Prostate gland (tissue), 2 donors: Measurements from ENCODE around the gene TBC1D22A. TPM values are rescaled to one million over a fixed set of nuclear protein-coding genes. Genes with fewer than 3 reads are reported as not detected.

Source experiments
- DNase-seq: peaks from one replicate; pipeline ENCODE4 v3.0.0-alpha.2; 2019; ENCODE audit warnings: low spot score
- H3K27ac ChIP-seq, 2 donors: fragments of 200-600 bp; sonication (generic); 2 replicates each; pipeline ENCODE4 v1.5.1; 2017 to 2019
- H3K27me3 ChIP-seq: fragments of 200-600 bp; sonication (generic); replicated peaks from 2 replicates; pipeline ENCODE4 v1.5.1; 2019; ENCODE audit not compliant: insufficient read depth
- H3K36me3 ChIP-seq, 2 donors: fragments of 200-600 bp; sonication (generic); 1 replicate in 1 of 2; 2 replicates in 1 of 2; pipeline versions ENCODE4 v1.5.1 to v1.8.1; 2017 to 2019
- H3K4me1 ChIP-seq: fragments of 200-600 bp; sonication (generic); replicated peaks from 2 replicates; pipeline ENCODE4 v1.5.1; 2019
- H3K4me3 ChIP-seq, 2 donors: fragments of 200-600 bp; sonication (generic); 2 replicates each; pipeline ENCODE4 v1.5.1; 2017 to 2019
- H3K9me3 ChIP-seq: fragments of 200-600 bp; sonication (generic); 2 replicates; pipeline ENCODE4 v1.5.1; 2017
- POLR2A ChIP-seq: fragments of 450-650 bp; IDR thresholded peaks from one replicate; pipeline ENCODE4 v1.6.1; 2016; ENCODE audit warnings: antibody characterized with exemption, mild to moderate bottlenecking
- POLR2AphosphoS5 ChIP-seq: sonication (generic); formaldehyde crosslinking; IDR thresholded peaks from one replicate; pipeline ENCODE4 v1.6.1; 2017; ENCODE audit warnings: antibody characterized with exemption
- WGBS: methylation state at CpG from one replicate; pipeline ENCODE4 v1.1.5; 2018; 5-methylcytosine and 5-hydroxymethylcytosine counted together
- intact Hi-C: fragments of 100-400 bp; cut with DNase I; formaldehyde crosslinking; loops from one replicate; pipeline ENCODE4 v1.14.2; 2022
- total RNA-seq, 2 donors: library from RNA; depleted of rRNA; stranded (reverse); fragments of >200 nt; gene quantifications; one replicate each; pipeline ENCODE4 v1.1.0, GENCODE V29; 2016
- TF ChIP-seq, protein P1 (sequence below), 4 experiments: fragments of 200-600 bp in 2 of 4; fragments of 450-650 bp in 2 of 4; sonication (generic) in 2 of 4; IDR thresholded peaks; 1 replicate in 3 of 4; 2 replicates in 1 of 4; pipeline ENCODE4 v1.5.1; 2016 to 2019; ENCODE audit warnings: antibody characterized with exemption in 4 of 4, mild to moderate bottlenecking in 2 of 4, moderate library complexity in 2 of 4

TBC1D22A gene
- total RNA-seq, 2 donors from 2014 or later, result 16.0 to 30.7 TPM

DNA sequence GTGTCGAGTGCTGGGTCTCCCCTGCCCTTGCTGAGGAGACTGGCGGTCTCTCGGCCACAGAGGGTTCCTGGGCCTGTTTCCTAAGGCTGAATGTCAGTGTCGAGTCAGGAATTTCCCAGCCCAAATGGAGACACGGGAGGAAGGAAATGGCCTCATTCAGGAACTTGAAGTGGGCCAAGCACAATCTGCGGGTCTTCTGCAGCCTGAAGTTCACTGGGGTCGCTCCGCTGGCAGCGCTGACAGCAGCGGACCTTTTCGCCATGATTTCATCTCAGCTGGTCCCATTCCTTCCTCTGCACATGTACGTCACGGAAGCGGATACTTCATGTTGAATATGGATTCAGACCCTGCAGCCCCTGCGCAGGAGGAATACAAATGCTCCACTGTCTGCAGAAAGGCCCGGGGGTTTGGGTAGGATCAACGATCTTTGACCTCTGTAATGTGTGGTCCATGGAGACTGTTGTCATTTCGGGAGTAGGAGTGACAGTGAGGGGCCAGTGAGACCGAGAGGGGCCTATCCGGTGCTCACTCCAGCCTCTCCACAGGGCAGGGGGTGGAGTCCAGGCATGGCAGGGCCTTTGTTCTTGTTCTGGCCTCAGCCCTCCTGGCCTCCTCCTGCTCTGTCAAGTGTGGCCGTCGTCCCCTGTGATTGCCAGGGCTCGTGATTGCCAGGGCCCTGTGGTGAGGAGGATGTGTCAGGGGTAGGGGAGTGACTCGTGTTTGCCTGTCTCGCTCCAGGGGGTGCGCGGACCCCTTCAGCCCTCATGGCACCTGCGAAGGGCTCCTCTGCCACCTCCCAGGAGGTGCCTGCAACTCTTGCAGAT is 402.3 kb downstream of the TBC1D22A start:
- H3K4me3 ChIP-seq, result no peak overlapping the region
- H3K4me1 ChIP-seq, result no peaks in the 10 kb centered on the region
- DNase-seq, result no peak
- H3K36me3 ChIP-seq, result no peaks in the 10 kb centered on the region
- TF ChIP-seq, protein P1, sequence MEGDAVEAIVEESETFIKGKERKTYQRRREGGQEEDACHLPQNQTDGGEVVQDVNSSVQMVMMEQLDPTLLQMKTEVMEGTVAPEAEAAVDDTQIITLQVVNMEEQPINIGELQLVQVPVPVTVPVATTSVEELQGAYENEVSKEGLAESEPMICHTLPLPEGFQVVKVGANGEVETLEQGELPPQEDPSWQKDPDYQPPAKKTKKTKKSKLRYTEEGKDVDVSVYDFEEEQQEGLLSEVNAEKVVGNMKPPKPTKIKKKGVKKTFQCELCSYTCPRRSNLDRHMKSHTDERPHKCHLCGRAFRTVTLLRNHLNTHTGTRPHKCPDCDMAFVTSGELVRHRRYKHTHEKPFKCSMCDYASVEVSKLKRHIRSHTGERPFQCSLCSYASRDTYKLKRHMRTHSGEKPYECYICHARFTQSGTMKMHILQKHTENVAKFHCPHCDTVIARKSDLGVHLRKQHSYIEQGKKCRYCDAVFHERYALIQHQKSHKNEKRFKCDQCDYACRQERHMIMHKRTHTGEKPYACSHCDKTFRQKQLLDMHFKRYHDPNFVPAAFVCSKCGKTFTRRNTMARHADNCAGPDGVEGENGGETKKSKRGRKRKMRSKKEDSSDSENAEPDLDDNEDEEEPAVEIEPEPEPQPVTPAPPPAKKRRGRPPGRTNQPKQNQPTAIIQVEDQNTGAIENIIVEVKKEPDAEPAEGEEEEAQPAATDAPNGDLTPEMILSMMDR (IDR thresholded peaks at IDR 0.05), result no peak
- TF ChIP-seq POLR2A (no peak), POLR2AphosphoS5 (no peak)
- 87% methylated on average over 28 of the region's 28 CpGs for WGBS
- H3K27me3 ChIP-seq, result no peaks in the 10 kb centered on the region
- no peaks in the 10 kb centered on the region for H3K9me3 ChIP-seq
- intact Hi-C loops, result no loop called here
- H3K27ac ChIP-seq, result no peak overlapping the region

DNA sequence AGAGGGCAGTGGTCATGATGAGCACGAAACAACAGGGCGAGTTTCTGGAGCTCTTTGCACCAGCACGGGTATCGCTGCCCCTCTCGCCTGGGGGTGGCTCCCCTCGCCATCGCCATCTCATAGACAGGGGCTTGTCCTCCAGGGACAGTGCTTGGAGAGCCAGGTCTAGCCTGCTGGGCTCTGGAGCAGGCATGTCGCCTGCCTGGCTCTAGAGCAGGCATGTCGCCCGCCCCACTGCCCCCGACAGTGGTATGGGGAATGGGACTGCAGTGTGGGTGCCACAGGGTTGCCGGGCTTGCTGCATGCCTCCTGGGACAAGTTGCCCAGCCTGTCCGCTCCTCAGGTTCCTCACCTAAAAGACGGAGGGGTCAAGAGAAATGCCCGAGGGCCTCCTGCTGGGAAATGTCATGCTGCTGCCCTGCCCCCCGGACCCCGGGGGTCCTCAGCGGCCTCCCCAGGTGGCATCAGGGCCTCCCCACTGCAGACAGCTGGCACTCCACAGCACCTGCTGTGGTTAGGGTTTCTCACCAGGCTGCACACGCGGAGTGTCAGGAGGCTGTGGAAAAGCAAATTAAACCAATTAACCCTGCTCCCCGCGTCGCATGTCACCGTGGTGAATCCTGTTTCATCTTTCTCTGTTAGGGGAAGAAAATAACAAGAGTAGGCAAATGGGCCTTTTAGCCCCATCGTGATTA is 403.0 kb downstream of the TBC1D22A start:
- no peaks in the 10 kb centered on the region for H3K4me1 ChIP-seq
- WGBS, result 93% methylated on average over 24 of the region's 25 CpGs
- no peaks in the 10 kb centered on the region for H3K9me3 ChIP-seq
- no peak overlapping the region for H3K27ac ChIP-seq
- H3K36me3 ChIP-seq, result no peaks in the 10 kb centered on the region
- no peaks in the 10 kb centered on the region for H3K27me3 ChIP-seq
- TF ChIP-seq POLR2AphosphoS5, result no peak
- TF ChIP-seq, protein P1 (IDR thresholded peaks at IDR 0.05), result no peak
- no peak for TF ChIP-seq POLR2A
- no peak overlapping the region for H3K4me3 ChIP-seq
- DNase-seq, result no peak
- intact Hi-C loops, result no loop called here

DNA sequence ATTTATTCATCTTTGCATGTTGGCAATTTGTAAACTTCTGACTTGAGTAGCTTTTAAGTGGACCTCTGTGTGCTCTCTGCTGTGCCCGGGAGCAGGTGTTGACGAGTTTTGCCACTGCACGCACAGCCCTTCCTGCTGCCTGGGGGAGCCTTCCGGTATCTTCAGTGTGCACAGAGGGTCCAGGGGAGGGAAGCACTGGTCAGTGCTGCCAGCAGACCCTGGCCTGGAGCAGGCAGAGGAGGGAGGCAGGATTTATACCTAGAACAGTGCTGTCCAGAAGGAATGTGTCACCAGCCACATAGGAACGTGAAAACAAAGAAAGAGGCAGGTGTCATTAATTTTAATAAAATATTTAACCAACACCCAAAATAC is 403.6 kb downstream of the TBC1D22A start:
- DNase-seq, result no peak
- WGBS, result 88% methylated on average over 5 of the region's 5 CpGs
- no peaks in the 10 kb centered on the region for H3K9me3 ChIP-seq
- H3K4me1 ChIP-seq, result no peaks in the 10 kb centered on the region
- H3K27me3 ChIP-seq, result no peaks in the 10 kb centered on the region
- no peak overlapping the region for H3K27ac ChIP-seq
- intact Hi-C loops, result no loop called here
- H3K36me3 ChIP-seq, result no peaks in the 10 kb centered on the region
- TF ChIP-seq, protein P1 (IDR thresholded peaks at IDR 0.05), result no peak
- TF ChIP-seq POLR2A (no peak), POLR2AphosphoS5 (no peak)
- H3K4me3 ChIP-seq, result no peak overlapping the region

DNA sequence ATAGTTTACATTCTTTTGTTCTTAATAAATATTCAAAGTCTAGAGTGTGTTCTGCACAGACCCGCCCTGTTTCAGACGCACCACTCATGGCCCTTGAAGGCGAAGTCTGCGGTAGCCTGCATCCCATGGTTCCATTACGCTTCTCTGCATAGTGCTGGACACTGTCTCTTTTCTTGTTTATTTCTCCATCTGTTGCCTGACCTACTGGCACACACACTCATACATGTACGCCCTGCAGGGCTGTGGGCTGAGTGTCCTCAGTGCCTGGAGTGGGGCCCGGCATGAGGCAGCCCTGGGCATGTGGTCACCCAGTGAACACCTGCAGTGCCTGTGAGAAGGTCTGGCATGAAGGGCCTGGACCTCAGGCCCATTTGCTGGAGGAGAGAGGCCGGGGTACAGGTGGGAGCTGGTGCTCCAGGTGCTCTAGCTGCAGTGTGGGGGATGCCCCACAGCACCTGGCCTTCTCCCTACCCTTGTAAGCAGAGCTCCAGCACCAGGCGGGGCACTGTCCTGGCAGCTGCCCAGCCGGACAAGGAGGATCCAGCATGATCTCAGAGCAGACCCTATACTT is 404.1 kb downstream of the TBC1D22A start:
- Histone ChIP-seq H3K4me1 (no peaks in the 10 kb centered on the region), H3K27me3 (no peaks in the 10 kb centered on the region), H3K9me3 (no peaks in the 10 kb centered on the region), H3K4me3 (no peak overlapping the region), H3K27ac (no peak overlapping the region), H3K36me3 (no peaks in the 10 kb centered on the region)
- no peak for DNase-seq
- intact Hi-C loops, result no loop called here
- TF ChIP-seq POLR2A (no peak), POLR2AphosphoS5 (no peak)
- TF ChIP-seq, protein P1 (IDR thresholded peaks at IDR 0.05), result no peak
- 95% methylated on average over 10 of the region's 10 CpGs for WGBS
